ENCODE data around the gene TSPAN16. TPM values are rescaled to one million over a fixed set of nuclear protein-coding genes. Genes with fewer than 3 reads are reported as not detected.

The TSPAN16 gene
- polyA plus RNA-seq, 1 experiment = not detected

DNA sequence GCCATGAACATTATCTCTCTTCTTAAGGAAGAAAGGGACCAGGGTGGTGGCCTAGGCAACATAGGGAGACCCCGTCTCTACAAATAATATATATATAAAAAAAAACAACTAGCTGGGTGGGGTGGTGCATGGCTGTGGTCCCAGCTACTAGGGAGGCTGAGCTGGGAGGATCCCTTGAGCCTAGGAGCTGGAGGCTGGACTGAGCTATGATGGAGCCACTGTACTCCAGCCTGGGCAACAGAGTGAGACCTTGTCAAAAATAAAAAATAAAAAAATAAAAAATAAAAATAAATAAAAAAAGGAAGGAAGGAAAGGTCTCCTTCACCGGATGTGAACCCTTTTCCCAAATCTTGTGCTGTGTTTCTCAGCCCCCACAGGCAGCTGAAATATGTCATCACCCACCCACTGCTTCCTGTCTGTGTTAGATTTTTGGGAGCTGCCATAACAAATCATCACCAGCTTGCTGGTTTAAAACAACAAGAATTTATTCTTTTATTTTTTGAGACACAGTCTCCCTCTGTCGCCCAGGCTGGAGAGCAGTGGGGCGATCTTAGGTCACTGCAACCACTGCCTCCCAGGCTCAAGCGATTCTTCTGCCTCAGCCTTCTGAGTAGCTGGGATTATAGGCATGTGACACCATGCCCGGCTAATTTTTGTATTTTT lies 9.5 kb upstream of the TSPAN16 start:
- no peaks in the 10 kb centered on the region for H3K27me3 ChIP-seq (ENCODE audit: control insufficient read depth, insufficient read depth, low read length)
- POLR2A ChIA-PET = no interaction called here
- TF ChIP-seq, protein P1, sequence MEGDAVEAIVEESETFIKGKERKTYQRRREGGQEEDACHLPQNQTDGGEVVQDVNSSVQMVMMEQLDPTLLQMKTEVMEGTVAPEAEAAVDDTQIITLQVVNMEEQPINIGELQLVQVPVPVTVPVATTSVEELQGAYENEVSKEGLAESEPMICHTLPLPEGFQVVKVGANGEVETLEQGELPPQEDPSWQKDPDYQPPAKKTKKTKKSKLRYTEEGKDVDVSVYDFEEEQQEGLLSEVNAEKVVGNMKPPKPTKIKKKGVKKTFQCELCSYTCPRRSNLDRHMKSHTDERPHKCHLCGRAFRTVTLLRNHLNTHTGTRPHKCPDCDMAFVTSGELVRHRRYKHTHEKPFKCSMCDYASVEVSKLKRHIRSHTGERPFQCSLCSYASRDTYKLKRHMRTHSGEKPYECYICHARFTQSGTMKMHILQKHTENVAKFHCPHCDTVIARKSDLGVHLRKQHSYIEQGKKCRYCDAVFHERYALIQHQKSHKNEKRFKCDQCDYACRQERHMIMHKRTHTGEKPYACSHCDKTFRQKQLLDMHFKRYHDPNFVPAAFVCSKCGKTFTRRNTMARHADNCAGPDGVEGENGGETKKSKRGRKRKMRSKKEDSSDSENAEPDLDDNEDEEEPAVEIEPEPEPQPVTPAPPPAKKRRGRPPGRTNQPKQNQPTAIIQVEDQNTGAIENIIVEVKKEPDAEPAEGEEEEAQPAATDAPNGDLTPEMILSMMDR (IDR thresholded peaks at IDR 0.05; ENCODE audit: insufficient read depth, low read depth, low read length) = peak; percentile 18; the same call in 1 of the 2 replicates
- no peaks in the 10 kb centered on the region for H3K36me3 ChIP-seq (ENCODE audit: control insufficient read depth, insufficient read depth, low read length)
- no peak for DNase-seq (ENCODE audit: low read depth)
- CTCF ChIA-PET = interaction anchor here (0.7 to 1.9 kb wide), 17 partner anchors 10 to 272 kb away, joined by 3 to 14 read pairs (median 3); partner anchors contain the start of gene ELOF1
- no peak overlapping the region for H3K4me3 ChIP-seq (ENCODE audit: low read depth, low read length)

DNA sequence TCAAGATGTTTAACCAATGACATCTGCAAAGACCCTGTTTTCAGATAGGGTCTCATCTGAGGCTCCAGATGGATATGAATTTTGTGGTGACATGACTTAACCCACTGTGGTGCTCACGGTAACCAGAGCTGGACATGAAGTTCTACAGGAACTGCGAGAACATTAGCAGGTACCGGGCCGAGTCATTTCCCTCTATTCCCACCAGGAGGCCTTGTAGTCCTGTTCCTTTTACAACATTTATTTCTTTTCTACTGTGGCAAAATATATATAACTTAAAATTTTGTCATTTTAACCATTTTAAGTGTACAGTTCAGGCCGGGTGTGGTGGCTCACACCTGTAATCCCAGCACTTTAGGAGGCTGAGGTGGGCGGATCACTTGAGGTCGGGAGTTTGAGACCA lies 7.6 kb upstream of the TSPAN16 start:
- CTCF ChIA-PET = interaction anchor here (1.9 to 4.8 kb wide), 2 partner anchors 10 to 194 kb away, joined by 8 to 28 read pairs; partner anchors contain the start of gene ELAVL3

DNA sequence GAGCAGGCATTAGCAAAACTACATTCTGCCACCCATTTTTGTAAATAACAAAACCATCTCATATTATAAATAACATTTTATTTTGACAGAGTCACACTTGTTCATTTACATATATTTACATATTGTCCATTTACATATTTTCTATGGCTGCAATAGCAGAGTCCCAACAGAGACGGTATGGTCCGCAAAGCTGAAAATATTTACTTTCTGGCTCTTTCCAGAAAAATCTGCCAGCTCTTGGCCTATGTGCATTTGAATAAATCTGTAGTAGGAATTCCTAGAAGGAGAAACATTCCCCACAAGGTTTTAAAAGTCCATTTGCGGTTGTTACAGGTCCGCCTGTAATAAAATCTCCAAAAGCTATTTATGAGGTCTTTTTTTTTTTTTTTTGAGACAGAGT lies 5.7 kb upstream of the TSPAN16 start:
- CTCF ChIA-PET = interaction anchor here (1.1 to 4.8 kb wide), 5 partner anchors 24 to 192 kb away, joined by 3 to 28 read pairs (median 7); partner anchors contain the start of gene ELAVL3
- H3K36me3 ChIP-seq (ENCODE audit: control insufficient read depth, insufficient read depth, low read length) = no peaks in the 10 kb centered on the region
- POLR2A ChIA-PET = no interaction called here
- DNase-seq (ENCODE audit: low read depth) = peak; percentile 24
- no peak overlapping the region for H3K4me3 ChIP-seq (ENCODE audit: low read depth, low read length)
- H3K27me3 ChIP-seq (ENCODE audit: control insufficient read depth, insufficient read depth, low read length) = no peaks in the 10 kb centered on the region
- TF ChIP-seq, protein P1 (IDR thresholded peaks at IDR 0.05; ENCODE audit: insufficient read depth, low read depth, low read length) = no peak

More for the DNA sequence above, 7.6 kb upstream of the TSPAN16 start:
- no peak for DNase-seq (ENCODE audit: low read depth)
- POLR2A ChIA-PET = no interaction called here
- Histone ChIP-seq H3K4me3 (ENCODE audit: low read depth, low read length) (no peak overlapping the region), H3K27me3 (ENCODE audit: control insufficient read depth, insufficient read depth, low read length) (no peaks in the 10 kb centered on the region), H3K36me3 (ENCODE audit: control insufficient read depth, insufficient read depth, low read length) (no peaks in the 10 kb centered on the region)
- TF ChIP-seq, protein P1 (IDR thresholded peaks at IDR 0.05; ENCODE audit: insufficient read depth, low read depth, low read length) = peak; percentile 61

DNA sequence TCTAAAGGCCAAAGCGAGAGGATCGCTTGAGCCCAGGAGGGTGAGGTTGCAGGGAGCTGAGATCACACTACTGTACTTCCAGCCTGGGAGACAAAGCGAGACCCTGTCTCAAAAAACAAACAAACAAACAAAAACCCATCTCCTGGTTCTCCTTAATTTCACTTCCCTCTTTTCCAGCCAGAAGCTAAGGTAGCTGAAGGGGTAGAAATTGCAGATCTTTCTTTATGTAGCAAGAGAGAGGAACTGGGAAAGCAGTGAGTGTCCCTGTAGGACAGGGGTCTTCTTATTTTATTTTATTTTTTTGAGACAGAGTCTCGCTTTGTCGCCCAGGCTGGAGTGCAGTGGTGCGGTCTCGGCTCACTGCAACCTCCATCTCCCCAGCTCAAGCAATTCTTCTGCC lies 4.5 kb upstream of the TSPAN16 start:
- TF ChIP-seq, protein P1 (IDR thresholded peaks at IDR 0.05; ENCODE audit: insufficient read depth, low read depth, low read length) = no peak
- ChIA-PET CTCF (interaction anchor here (0.6 to 4.8 kb wide), 5 partner anchors 33 to 191 kb away, joined by 3 to 28 read pairs (median 4); partner anchors contain the start of gene ELAVL3), POLR2A (no interaction called here)
- no peak overlapping the region for H3K4me3 ChIP-seq (ENCODE audit: low read depth, low read length)
- DNase-seq (ENCODE audit: low read depth) = no peak
- H3K36me3 ChIP-seq (ENCODE audit: control insufficient read depth, insufficient read depth, low read length) = no peaks in the 10 kb centered on the region
- H3K27me3 ChIP-seq (ENCODE audit: control insufficient read depth, insufficient read depth, low read length) = no peaks in the 10 kb centered on the region

DNA sequence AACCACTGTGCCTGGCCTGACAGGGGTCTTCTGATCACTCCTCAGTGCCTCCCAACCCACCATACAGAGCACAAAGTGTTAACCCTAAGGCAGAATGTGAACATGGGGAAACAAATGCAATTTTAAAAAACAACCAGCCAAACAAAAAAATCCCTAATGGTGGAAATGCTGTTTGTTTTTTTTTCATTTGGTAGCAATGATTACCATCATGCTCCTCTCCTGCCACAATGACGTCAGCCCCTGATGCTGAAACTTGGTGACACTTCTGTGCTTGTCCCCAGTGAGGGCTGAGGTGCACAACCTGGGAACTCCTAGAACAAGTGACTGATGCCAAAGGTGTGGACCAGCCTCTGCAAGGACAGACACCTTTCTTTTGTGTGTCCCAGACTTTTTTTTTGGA lies 4.0 kb upstream of the TSPAN16 start:
- TF ChIP-seq, protein P1 (IDR thresholded peaks at IDR 0.05; ENCODE audit: insufficient read depth, low read depth, low read length) = no peak
- Histone ChIP-seq H3K4me3 (ENCODE audit: low read depth, low read length) (no peak overlapping the region), H3K36me3 (ENCODE audit: control insufficient read depth, insufficient read depth, low read length) (no peaks in the 10 kb centered on the region), H3K27me3 (ENCODE audit: control insufficient read depth, insufficient read depth, low read length) (no peaks in the 10 kb centered on the region)
- ChIA-PET POLR2A (no interaction called here), CTCF (interaction anchor here (3.0 to 4.8 kb wide), 2 partner anchors 89 to 190 kb away, joined by 7 to 28 read pairs; partner anchors contain the start of gene ELAVL3)
- no peak for DNase-seq (ENCODE audit: low read depth)

All from BJ (cell line).